ENCODE measurements around the gene ASB7. TPM values are rescaled to one million over a fixed set of nuclear protein-coding genes. Genes with fewer than 3 reads are reported as not detected.

The ASB7 gene
- total RNA-seq, 1 donor from 2014 or later: 18.3 TPM

- no peaks in the 10 kb centered on the region for H3K36me3 ChIP-seq
- H3K27ac Mint-ChIP-seq: no peak overlapping the region
- no peaks in the 10 kb centered on the region for H3K9me3 Mint-ChIP-seq
- H3K4me1 Mint-ChIP-seq: peaks cover 9% of the 10 kb centered on the region
- no peak overlapping the region for H3K4me3 Mint-ChIP-seq
- H3K27me3 Mint-ChIP-seq (ENCODE audit: insufficient read depth, low read depth): no peaks in the 10 kb centered on the region
- TF ChIP-seq CTCF (IDR thresholded peaks at IDR 0.05) (peak; percentile 87), EZH2 (IDR thresholded peaks at IDR 0.05) (no peak)
- peaks cover 9% of the 10 kb centered on the region for H3K79me2 ChIP-seq (ENCODE audit: low read depth)
- H3F3A ChIP-seq (ENCODE audit: low read depth): peaks cover 4% of the 10 kb centered on the region
- no peaks in the 10 kb centered on the region for H3K9me3 ChIP-seq (ENCODE audit: low read depth)
- H3K4me1 ChIP-seq: no peaks in the 10 kb centered on the region
- no peak overlapping the region for H3K4me3 ChIP-seq
- H3K27ac ChIP-seq: no peak overlapping the region
- H2AFZ ChIP-seq (replicated peaks): no peak overlapping the region
- DNase-seq (ENCODE audit: low spot score): peak; percentile 67
- no peak overlapping the region for H3K9ac ChIP-seq
- peaks cover 18% of the 10 kb centered on the region for H3K36me3 Mint-ChIP-seq
- peaks cover 6% of the 10 kb centered on the region for H4K20me1 ChIP-seq (ENCODE audit: low read depth)
- H3K4me2 ChIP-seq: no peak overlapping the region
- H3K27me3 ChIP-seq: no peaks in the 10 kb centered on the region
These were observed 25.5 kb downstream of the ASB7 start for GRCh38 chr15:100627789-100628395.

GRCh38 chr15:100628746-100629145 is 26.4 kb downstream of the ASB7 start:
- peaks cover 10% of the 10 kb centered on the region for H3K79me2 ChIP-seq (ENCODE audit: low read depth)
- H3K4me3 Mint-ChIP-seq: no peak overlapping the region
- no peak overlapping the region for H3K9ac ChIP-seq
- H3K27me3 ChIP-seq: no peaks in the 10 kb centered on the region
- peaks cover 4% of the 10 kb centered on the region for H3F3A ChIP-seq (ENCODE audit: low read depth)
- DNase-seq (ENCODE audit: low spot score): no peak
- H3K4me3 ChIP-seq: no peak overlapping the region
- no peaks in the 10 kb centered on the region for H3K27me3 Mint-ChIP-seq (ENCODE audit: insufficient read depth, low read depth)
- H3K9me3 ChIP-seq (ENCODE audit: low read depth): no peaks in the 10 kb centered on the region
- peaks cover 9% of the 10 kb centered on the region for H3K4me1 Mint-ChIP-seq
- no peaks in the 10 kb centered on the region for H3K36me3 ChIP-seq
- no peak overlapping the region for H3K4me2 ChIP-seq
- H4K20me1 ChIP-seq (ENCODE audit: low read depth): peaks cover 6% of the 10 kb centered on the region
- H3K4me1 ChIP-seq: no peaks in the 10 kb centered on the region
- H3K9me3 Mint-ChIP-seq: no peaks in the 10 kb centered on the region
- no peak overlapping the region for H2AFZ ChIP-seq (replicated peaks)
- no peak overlapping the region for H3K27ac Mint-ChIP-seq
- H3K27ac ChIP-seq: no peak overlapping the region
- peaks cover 18% of the 10 kb centered on the region for H3K36me3 Mint-ChIP-seq
- TF ChIP-seq EZH2 (IDR thresholded peaks at IDR 0.05) (no peak), CTCF (IDR thresholded peaks at IDR 0.05) (no peak), EZH2phosphoT487 (IDR thresholded peaks at IDR 0.05) (no peak)

- H3K4me3 ChIP-seq: no peak overlapping the region
- no peak overlapping the region for H3K27ac ChIP-seq
- H3F3A ChIP-seq (ENCODE audit: low read depth): no peaks in the 10 kb centered on the region
- no peaks in the 10 kb centered on the region for H3K9me3 ChIP-seq (ENCODE audit: low read depth)
- no peaks in the 10 kb centered on the region for H3K36me3 ChIP-seq
- peaks cover 9% of the 10 kb centered on the region for H4K20me1 ChIP-seq (ENCODE audit: low read depth)
- no peak for DNase-seq (ENCODE audit: low spot score)
- H3K4me1 Mint-ChIP-seq: peaks cover 24% of the 10 kb centered on the region
- peak overlapping the region; percentile 24 for H3K9ac ChIP-seq
- H3K36me3 Mint-ChIP-seq: peaks cover 21% of the 10 kb centered on the region
- H3K27me3 ChIP-seq: no peaks in the 10 kb centered on the region
- H2AFZ ChIP-seq (replicated peaks): no peak overlapping the region
- no peak overlapping the region for H3K4me3 Mint-ChIP-seq
- TF ChIP-seq EZH2 (IDR thresholded peaks at IDR 0.05) (no peak), EZH2phosphoT487 (IDR thresholded peaks at IDR 0.05) (no peak)
- H3K27me3 Mint-ChIP-seq (ENCODE audit: insufficient read depth, low read depth): no peaks in the 10 kb centered on the region
- H3K9me3 Mint-ChIP-seq: no peaks in the 10 kb centered on the region
- no peak overlapping the region for H3K4me2 ChIP-seq
- no peak overlapping the region for H3K27ac Mint-ChIP-seq
- H3K4me1 ChIP-seq: peaks cover 11% of the 10 kb centered on the region
- peaks cover 31% of the 10 kb centered on the region for H3K79me2 ChIP-seq (ENCODE audit: low read depth)
These were observed 29.4 kb downstream of the ASB7 start for GRCh38 chr15:100631831-100632230.

GRCh38 chr15:100633763-100634075 is 31.3 kb downstream of the ASB7 start:
- no peak for DNase-seq (ENCODE audit: low spot score)
- H3K27ac ChIP-seq: no peak overlapping the region
- Mint-ChIP-seq H3K36me3 (peaks cover 27% of the 10 kb centered on the region), H3K4me1 (peaks cover 24% of the 10 kb centered on the region), H3K27ac (no peak overlapping the region), H3K27me3 (ENCODE audit: insufficient read depth, low read depth) (no peaks in the 10 kb centered on the region), H3K9me3 (no peaks in the 10 kb centered on the region), H3K4me3 (no peak overlapping the region)
- peaks cover 11% of the 10 kb centered on the region for H3K4me1 ChIP-seq
- H3K36me3 ChIP-seq: no peaks in the 10 kb centered on the region
- no peak overlapping the region for H3K9ac ChIP-seq
- no peak overlapping the region for H3K4me3 ChIP-seq
- peaks cover 9% of the 10 kb centered on the region for H4K20me1 ChIP-seq (ENCODE audit: low read depth)
- H3K79me2 ChIP-seq (ENCODE audit: low read depth): peaks cover 48% of the 10 kb centered on the region
- H2AFZ ChIP-seq (replicated peaks): no peak overlapping the region
- no peaks in the 10 kb centered on the region for H3F3A ChIP-seq (ENCODE audit: low read depth)
- no peak overlapping the region for H3K4me2 ChIP-seq
- no peaks in the 10 kb centered on the region for H3K9me3 ChIP-seq (ENCODE audit: low read depth)
- no peak for TF ChIP-seq EZH2 (IDR thresholded peaks at IDR 0.05)
- no peak for TF ChIP-seq EZH2phosphoT487 (IDR thresholded peaks at IDR 0.05)
- TF ChIP-seq CTCF (IDR thresholded peaks at IDR 0.05): no peak
- no peaks in the 10 kb centered on the region for H3K27me3 ChIP-seq
